Fibroblast of pulmonary artery (primary cell): ENCODE results near the gene PPFIBP1.
A peak's percentile ranks its signal among the peaks of the same experiment; 100 is the strongest.
"Not testable (repeated sequence)": the region's sequence is repeated elsewhere in the genome, so short reads cannot be mapped to it uniquely, and the experiment has no call there.

Source experiments
- DNase-seq: peaks from one replicate; pipeline ENCODE4 v3.0.0-alpha.2; 2010; ENCODE audit warnings: low read depth
- H3K4me3 ChIP-seq: replicated peaks from 2 replicates; pipeline ENCODE4 v1.5.1; 2011; ENCODE audit warnings: low read depth, mild to moderate bottlenecking, control low read depth, low read length, moderate library complexity
- TF ChIP-seq, protein P1 (sequence below): IDR thresholded peaks from 2 replicates; pipeline ENCODE4 v1.5.1; 2011; ENCODE audit warnings: mild to moderate bottlenecking, control low read depth, low read length, inconsistent platforms; ENCODE audit errors: missing control alignments

PPFIBP1 gene

GRCh38 chr12:27635349-27635972, 111.5 kb downstream of the PPFIBP1 start:
- peak; percentile 78 for DNase-seq

GRCh38 chr12:27636569-27636968, 112.6 kb downstream of the PPFIBP1 start:
- not testable (repeated sequence) for DNase-seq, H3K4me3 ChIP-seq

More at GRCh38 chr12:27635349-27635972, 111.5 kb downstream of the PPFIBP1 start:
- TF ChIP-seq, protein P1, sequence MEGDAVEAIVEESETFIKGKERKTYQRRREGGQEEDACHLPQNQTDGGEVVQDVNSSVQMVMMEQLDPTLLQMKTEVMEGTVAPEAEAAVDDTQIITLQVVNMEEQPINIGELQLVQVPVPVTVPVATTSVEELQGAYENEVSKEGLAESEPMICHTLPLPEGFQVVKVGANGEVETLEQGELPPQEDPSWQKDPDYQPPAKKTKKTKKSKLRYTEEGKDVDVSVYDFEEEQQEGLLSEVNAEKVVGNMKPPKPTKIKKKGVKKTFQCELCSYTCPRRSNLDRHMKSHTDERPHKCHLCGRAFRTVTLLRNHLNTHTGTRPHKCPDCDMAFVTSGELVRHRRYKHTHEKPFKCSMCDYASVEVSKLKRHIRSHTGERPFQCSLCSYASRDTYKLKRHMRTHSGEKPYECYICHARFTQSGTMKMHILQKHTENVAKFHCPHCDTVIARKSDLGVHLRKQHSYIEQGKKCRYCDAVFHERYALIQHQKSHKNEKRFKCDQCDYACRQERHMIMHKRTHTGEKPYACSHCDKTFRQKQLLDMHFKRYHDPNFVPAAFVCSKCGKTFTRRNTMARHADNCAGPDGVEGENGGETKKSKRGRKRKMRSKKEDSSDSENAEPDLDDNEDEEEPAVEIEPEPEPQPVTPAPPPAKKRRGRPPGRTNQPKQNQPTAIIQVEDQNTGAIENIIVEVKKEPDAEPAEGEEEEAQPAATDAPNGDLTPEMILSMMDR, result peak; percentile 63
- no peak overlapping the region for H3K4me3 ChIP-seq

- TF ChIP-seq, protein P1, result no peak
- DNase-seq, result no peak
- no peak overlapping the region for H3K4me3 ChIP-seq
These were observed 113.5 kb downstream of the PPFIBP1 start for GRCh38 chr12:27637524-27637923.

- TF ChIP-seq, protein P1, result no peak
- no peak overlapping the region for H3K4me3 ChIP-seq
- no peak for DNase-seq
These were observed 115.3 kb downstream of the PPFIBP1 start for GRCh38 chr12:27639265-27639664.

GRCh38 chr12:27640566-27641200, 116.7 kb downstream of the PPFIBP1 start:
- DNase-seq, result peak; percentile 39
- not testable (repeated sequence) for H3K4me3 ChIP-seq

GRCh38 chr12:27642361-27642760, 118.4 kb downstream of the PPFIBP1 start:
- not testable (repeated sequence) for DNase-seq

GRCh38 chr12:27642892-27643291, 118.9 kb downstream of the PPFIBP1 start:
- H3K4me3 ChIP-seq, DNase-seq: not testable (repeated sequence)

More at GRCh38 chr12:27642361-27642760, 118.4 kb downstream of the PPFIBP1 start:
- not testable (repeated sequence) for H3K4me3 ChIP-seq

GRCh38 chr12:27644158-27644845, 120.3 kb downstream of the PPFIBP1 start:
- peak; percentile 85 for DNase-seq
- TF ChIP-seq, protein P1, result no peak

GRCh38 chr12:27645671-27646070, 121.7 kb downstream of the PPFIBP1 start:
- DNase-seq, result no peak
- TF ChIP-seq, protein P1, result no peak
- H3K4me3 ChIP-seq, result no peak overlapping the region

More at GRCh38 chr12:27644158-27644845, 120.3 kb downstream of the PPFIBP1 start:
- no peak overlapping the region for H3K4me3 ChIP-seq
